Stimulated activated CD4-positive, alpha-beta T cell treated with anti-CD3 and anti-CD28 coated beads, TNF-alpha, amount 100 ng/mL, for 4 hours (primary cell): ENCODE measurements around the gene CHD1.

ENCODE experiments used
- DNase-seq, 3 experiments: peaks; one replicate each; pipeline ENCODE4 v3.0.0-alpha.2; 2020; ENCODE audit warnings: low read depth in 3 of 3

The CHD1 gene

GRCh38 chr5:98904780-98905179 is 24.0 kb downstream of the CHD1 start:
- DNase-seq: no peak

GRCh38 chr5:98902733-98903132 is 26.1 kb downstream of the CHD1 start:
- no peak for DNase-seq

DNA sequence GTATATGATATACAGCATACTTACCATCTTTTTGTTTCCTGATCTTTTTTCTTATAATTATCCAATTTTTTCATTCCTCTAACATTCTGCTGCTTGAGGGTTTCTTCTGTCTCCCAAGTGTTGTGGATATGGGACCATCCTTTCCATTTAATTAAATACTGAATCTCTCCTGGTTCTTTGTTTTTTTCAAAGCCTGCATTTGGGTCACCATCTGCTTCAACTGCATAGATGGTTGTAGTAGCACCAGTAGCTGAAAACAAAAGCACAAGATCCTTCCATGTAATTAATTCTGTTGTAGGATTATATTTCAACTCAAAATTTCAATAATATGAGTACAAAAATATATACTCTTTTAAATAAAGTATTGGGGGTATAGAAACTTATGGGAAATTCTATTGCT is 29.4 kb downstream of the CHD1 start:
- DNase-seq: no peak

DNA sequence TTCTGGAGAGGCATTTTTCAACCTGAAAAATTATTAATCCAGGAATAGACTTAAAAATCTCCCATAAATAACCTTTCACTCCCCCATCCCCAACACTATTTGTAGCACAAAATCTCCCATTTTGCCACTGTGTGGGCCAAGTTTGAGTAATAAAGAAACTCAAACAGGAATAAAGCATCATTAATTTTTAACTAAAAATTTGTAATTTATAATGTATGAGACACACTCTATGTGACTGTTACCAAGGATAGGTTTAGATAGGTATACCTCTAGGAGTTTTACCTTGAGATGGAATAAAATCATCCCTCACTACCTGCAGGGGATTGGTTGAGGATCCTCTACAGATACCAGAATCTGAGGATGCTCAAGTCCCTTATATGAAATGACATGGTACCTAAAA is 30.1 kb downstream of the CHD1 start:
- no peak for DNase-seq

GRCh38 chr5:98891591-98891990 is 37.2 kb downstream of the CHD1 start:
- DNase-seq: no peak

DNA sequence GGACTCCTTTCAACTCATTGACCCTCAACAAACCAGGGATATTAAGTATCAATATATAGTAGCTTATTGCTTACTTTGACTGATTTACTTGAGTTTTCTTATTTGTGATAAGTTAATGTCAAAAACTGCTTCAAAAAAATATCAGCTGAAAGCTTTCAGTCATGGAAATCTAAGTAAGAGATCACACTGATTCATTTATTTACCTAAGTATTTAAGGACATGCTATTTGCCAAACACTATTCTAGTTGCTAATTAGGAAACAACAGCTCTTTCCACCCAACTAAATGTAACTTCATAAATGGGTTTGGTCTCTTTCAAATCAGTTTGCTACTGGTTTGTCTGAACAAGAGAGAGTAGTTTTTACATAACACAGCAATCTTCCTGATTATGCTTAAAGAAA is 48.2 kb downstream of the CHD1 start:
- DNase-seq: no peak

DNA sequence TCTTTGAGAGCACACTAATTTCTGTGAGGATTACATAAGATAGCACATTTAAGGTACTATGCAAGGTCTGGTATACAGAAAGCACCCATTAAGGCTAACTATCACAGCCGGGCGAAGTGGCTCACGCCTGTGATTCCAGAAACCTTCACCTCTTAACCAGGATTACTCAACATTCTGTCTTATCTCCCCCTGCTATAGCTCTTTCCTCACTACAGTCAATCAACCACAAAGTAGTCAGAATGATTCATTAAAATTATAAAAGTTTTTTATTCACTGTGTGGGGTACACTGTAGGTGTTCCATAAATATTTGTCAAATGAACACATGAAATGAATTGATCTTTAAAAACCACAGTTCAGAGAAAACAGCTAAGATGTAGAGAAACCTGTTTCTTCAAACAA is 48.7 kb downstream of the CHD1 start:
- DNase-seq: no peak

DNA sequence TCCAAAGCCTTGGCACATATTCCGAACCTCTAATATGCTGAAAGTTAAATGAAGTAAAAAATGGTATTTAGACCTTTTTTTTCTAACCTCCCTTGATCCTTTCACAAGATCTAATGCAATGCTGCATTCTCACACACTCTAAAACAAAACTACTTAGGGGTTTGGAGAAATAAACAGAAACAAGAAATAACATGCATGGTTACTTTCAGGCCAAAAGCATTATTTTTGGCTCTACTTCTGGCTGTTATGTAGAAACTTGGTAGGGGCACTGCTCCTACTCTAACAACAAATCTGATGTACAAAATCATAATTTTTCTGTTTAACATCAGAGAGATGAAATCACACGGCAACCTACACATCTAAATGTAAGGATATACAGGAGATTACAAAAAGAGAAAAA is 51.2 kb downstream of the CHD1 start:
- DNase-seq: no peak

DNA sequence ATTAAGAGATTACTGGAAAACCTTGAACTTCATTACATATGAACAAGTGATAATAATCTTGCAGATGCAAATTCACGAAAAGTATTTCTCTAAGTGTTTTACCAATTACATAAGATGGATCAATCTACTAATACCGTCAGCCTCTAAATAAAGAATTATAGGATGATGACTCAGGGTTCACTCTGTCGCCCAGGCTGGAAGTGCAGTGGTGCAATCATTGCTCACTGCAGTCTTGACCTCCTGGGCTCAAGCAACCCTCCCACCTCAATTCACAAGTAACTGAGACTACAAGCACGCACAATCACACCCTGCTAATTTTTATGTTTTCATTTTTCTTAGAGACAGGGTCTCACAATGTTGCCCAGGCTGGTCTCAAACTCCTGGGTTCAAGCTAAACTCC is 56.1 kb downstream of the CHD1 start:
- no peak for DNase-seq

DNA sequence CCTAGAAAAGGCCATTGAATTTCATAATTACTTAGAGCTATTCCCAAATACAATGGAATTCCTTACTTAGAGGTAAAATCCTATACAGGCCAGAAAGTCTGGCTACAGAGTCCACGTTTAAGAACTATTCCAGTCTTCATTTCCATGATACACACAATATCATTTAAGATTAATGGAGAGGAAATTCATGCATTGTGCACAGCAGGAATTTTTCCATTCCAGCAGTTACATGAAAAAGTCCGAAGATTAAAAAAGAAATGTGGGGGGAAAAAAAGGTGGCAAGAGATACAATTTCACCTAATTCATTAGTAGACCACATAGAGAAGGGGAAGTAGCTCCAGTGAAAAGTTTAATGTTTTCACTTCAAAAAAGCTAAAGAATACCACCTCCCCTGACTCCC is 63.1 kb downstream of the CHD1 start:
- no peak for DNase-seq

GRCh38 chr5:98847054-98847453 is 81.8 kb downstream of the CHD1 start:
- no peak for DNase-seq

GRCh38 chr5:98846520-98846919 is 82.3 kb downstream of the CHD1 start:
- DNase-seq: no peak

DNA sequence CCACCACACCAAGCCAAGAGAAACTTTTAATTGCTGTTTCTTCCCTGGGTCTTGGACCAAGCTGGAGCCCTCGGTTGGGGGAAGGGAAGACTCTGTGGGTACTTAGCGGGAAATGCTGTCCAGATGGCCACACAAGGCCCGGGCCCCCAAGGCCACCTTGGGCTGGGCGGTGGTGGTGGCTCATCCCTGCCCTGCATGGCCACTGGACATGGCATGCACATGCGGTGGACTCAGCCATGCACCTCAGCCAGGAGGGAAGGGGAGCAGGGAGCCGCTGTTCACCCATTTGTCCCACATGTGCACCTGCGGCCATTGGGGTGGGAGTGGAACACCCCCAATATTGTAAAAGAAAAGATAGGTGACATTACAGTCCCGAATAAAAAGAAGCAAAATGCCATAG is 82.9 kb downstream of the CHD1 start:
- no peak for DNase-seq

GRCh38 chr5:98844865-98845264 is 83.9 kb downstream of the CHD1 start:
- no peak for DNase-seq

DNA sequence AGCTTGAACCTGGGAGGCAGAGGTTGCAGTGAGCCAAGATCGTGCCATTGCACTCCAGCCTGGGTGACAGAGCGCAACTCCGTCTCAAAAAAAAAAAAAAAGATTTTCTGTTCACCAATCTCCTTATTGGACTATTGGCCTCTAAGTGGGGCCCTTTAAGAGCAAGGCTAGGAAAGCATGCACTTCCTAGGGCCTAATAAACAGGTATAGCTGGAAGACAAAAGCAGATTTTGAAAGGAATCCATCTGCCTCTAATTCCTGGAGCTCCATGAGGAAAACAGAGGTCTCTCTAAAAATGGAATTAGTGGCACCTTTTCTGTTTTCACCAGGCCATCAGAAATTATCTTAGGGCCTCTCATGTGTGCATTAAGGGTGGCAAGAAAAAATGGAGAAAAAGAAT is 85.3 kb downstream of the CHD1 start:
- DNase-seq: no peak

GRCh38 chr5:98840946-98841345 is 87.9 kb downstream of the CHD1 start:
- no peak for DNase-seq

DNA sequence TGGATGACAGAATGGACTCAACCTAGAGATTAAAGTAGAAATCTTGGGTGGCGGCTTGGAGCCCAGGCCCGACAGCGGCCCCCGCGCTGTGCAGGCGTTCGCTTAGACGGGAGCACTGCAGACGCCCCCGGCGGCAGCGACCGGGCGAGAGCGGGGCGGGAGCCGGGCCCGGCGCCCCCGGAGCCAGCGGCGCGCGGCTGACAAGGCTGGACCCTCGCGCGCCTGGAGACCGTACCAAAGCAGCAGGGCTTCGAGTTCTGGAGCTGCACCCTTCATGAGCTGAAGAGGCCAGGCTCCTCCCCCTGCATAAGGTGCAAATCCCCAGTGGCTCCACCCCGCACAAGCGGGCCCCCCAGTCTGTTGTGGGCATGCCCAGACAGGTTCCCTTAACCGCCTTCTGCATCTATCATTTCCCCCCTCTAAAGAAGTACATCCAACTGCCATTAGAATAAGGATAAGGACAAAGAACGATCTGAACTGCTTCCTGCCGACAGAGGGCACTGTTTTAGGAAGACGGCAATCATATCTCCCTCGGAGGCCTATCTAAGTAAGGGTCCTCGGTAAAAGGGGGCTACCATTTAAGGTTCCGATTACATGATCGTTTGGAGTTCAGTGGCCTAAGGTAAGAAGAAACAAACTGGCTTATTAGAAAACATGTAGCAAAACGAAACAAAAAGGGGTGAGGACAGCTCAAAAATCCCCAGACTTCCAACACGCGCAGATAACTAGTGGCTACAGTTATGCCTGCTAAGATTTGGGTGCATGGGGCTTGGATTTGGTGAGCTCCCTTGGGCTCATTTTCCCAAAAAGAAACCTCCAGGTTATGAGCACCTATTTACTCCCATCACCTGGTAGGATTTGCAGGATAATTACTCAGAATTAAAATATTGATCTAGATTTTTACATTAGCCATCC is 89.1 kb downstream of the CHD1 start:
- DNase-seq: no peak

DNA sequence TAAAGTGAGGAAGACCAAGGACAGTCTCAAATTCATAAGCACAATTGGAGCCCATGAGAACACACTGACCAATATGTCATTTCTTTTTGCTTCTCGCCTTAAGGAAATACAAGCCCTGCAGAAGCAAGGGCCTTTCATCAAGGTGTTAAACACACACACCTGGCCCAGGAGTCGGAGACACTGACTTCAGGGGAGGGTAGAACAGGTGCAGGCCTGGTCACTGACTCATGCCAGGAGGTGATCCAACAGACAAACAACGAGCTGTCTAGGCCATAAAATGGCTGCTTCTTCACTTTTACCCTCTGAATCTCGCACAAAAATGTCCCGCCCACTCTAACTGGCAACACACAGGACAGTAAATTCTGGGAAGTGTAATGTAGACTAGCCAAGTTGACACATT is 92.6 kb downstream of the CHD1 start:
- DNase-seq: no peak

- DNase-seq: no peak
Measured at GRCh38 chr5:98827588-98828284, 101.1 kb downstream of the CHD1 start.

DNA sequence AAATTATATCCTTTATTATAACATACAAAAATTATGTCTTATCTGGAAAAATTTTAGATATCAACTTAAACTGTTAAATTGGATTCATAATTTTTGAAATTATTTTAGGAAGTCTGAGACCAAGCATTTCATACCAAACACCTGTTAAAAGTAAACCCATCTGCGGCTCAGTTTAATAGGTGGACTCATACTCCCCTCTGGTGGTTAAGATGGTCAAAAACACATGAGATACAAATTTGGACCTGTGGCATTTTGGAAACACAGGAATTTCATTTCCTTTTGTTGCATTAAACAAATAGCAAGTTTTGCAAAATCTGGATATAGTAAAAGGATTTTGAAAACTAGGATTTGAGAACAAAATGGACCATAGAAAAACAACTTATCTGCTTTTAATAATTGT is 101.6 kb downstream of the CHD1 start:
- DNase-seq: no peak

DNA sequence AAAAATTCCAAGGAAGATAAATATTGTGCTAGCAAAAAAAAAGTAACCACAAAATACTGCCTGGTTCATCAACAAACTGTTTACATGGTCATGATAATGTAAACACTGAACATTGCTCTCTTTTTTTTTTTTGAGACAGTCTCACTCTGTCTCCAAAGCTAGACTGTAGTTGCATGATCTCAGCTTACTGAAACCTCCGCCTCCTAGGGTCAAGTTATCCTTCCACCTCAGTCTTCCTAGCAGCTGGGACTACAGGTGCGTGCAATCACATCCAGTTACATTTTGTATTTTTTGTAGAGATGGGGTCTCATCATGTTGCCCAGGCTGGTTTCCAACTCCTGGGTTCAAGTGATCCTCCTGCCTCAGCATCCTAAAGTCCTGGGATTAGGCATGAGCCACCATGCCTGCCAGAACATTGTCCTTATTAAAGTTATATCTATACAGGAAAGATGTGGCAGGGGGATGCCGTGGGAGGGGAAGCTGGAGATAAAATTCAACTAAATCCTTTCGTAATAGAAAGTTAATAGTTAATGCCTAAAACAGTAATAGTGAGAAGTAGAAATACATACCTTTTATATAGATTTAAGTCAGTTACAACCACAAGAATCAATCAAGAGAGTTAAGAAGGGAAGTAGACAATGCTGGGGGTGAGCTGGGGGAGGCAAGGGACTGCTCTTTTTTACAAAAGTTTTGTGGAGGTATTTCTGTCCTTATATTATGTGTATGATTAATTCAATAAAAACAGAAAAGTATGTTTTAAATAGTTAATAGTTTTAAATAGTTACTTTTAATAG is 103.0 kb downstream of the CHD1 start:
- no peak for DNase-seq

DNA sequence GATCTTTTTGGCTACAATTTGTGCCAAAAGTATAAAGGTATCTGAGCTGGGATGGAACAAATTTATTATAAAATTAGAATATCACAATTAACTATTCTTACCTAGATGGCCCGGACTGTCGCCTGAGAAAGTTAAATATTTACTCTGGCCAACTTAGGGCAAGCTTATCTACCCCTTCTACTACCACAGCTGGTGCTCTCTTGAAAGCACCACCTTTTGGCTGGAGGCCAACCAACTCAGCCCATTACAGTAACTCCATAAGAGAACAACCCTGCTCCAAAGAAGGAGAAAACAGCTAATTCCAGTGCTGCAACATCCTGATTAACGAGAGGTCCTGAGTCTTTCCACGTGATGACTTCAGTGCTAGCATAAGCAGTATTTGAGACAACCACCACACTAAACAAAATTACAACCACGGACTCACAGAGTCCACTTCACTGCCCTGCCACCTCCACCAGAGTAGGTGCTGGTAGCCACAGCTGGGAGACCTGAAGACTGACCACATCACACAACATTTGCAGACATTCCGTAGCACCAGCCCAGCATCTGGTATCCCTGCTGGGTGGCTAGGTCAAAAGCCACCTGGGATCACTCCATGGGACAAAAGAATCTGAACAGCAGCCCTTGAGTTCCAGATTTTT is 112.1 kb downstream of the CHD1 start:
- DNase-seq: no peak
